Lower leg skin (tissue), 4 donors: ENCODE measurements around the gene TTC33. TPM values are rescaled to one million over a fixed set of nuclear protein-coding genes. Genes with fewer than 3 reads are reported as not detected.
"Not testable (repeated sequence)": the region's sequence is repeated elsewhere in the genome, so short reads cannot be mapped to it uniquely, and the experiment has no call there.

Source experiments
- DNase-seq, 2 donors: peaks; one replicate each; pipeline ENCODE4 v3.0.0-alpha.2; 2019; ENCODE audit warnings: low spot score in 2 of 2
- H3K4me3 ChIP-seq: fragments of 200-600 bp; sonication (generic); 2 replicates; pipeline ENCODE4 v1.5.1; 2017; ENCODE audit warnings: mild to moderate bottlenecking, low read depth; ENCODE audit not compliant: poor library complexity, severe bottlenecking
- POLR2A ChIP-seq, 2 donors: fragments of 450-650 bp; IDR thresholded peaks; one replicate each; pipeline ENCODE4 v1.6.1; 2016 to 2017; ENCODE audit warnings: antibody characterized with exemption in 2 of 2, mild to moderate bottlenecking in 1 of 2, moderate library complexity in 1 of 2
- WGBS, 2 donors: methylation state at CpG; one replicate each; pipeline ENCODE4 v1.1.5; 2018; 5-methylcytosine and 5-hydroxymethylcytosine counted together
- intact Hi-C: fragments of 100-400 bp; cut with DNase I; formaldehyde crosslinking; loops from one replicate; pipeline ENCODE4 v1.15.0; 2023; ENCODE audit warnings: low total_unique reads
- total RNA-seq, 4 donors: library from RNA; depleted of rRNA; stranded (reverse); fragments of >200 nt; gene quantifications; one replicate each; pipeline ENCODE4 v1.1.0, GENCODE V29; 2016
- TF ChIP-seq, protein P1 (sequence below), 3 donors: fragments of 450-650 bp; IDR thresholded peaks; one replicate each; pipeline ENCODE4 v1.5.1; 2016; ENCODE audit warnings: antibody characterized with exemption in 3 of 3, mild to moderate bottlenecking in 3 of 3, moderate library complexity in 2 of 3

The TTC33 gene
- total RNA-seq, 4 donors from 2014 or later = 8.7 to 13.1 (median 11.0) TPM

DNA sequence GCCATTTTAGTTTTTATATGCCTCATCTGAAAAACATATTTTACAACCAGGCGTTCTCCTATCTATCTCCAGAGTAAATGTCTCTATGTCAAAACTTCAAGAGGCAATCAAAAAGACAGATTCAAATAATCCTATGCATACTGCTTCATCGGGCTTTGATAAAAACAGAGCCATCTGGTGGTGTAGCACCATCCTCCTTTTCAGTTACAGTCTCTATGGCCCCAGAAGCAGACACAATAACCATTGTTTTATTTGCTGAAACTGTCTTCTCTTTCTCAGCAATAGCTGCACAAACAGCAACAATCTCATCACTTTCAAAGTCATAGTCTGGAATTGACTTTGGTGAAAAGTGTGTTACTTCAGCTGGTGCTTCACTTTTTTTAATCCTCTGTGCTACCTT is 39.8 kb downstream of the TTC33 start:
- TF ChIP-seq, protein P1, sequence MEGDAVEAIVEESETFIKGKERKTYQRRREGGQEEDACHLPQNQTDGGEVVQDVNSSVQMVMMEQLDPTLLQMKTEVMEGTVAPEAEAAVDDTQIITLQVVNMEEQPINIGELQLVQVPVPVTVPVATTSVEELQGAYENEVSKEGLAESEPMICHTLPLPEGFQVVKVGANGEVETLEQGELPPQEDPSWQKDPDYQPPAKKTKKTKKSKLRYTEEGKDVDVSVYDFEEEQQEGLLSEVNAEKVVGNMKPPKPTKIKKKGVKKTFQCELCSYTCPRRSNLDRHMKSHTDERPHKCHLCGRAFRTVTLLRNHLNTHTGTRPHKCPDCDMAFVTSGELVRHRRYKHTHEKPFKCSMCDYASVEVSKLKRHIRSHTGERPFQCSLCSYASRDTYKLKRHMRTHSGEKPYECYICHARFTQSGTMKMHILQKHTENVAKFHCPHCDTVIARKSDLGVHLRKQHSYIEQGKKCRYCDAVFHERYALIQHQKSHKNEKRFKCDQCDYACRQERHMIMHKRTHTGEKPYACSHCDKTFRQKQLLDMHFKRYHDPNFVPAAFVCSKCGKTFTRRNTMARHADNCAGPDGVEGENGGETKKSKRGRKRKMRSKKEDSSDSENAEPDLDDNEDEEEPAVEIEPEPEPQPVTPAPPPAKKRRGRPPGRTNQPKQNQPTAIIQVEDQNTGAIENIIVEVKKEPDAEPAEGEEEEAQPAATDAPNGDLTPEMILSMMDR (IDR thresholded peaks at IDR 0.05) = no peak
- TF ChIP-seq POLR2A (IDR thresholded peaks at IDR 0.05) = no peak
- no peak for DNase-seq
- intact Hi-C loops = no loop called here
- no peak overlapping the region for H3K4me3 ChIP-seq
- 32 to 88% methylated on average over 2 of the region's 2 CpGs for WGBS, 2 donors

DNA sequence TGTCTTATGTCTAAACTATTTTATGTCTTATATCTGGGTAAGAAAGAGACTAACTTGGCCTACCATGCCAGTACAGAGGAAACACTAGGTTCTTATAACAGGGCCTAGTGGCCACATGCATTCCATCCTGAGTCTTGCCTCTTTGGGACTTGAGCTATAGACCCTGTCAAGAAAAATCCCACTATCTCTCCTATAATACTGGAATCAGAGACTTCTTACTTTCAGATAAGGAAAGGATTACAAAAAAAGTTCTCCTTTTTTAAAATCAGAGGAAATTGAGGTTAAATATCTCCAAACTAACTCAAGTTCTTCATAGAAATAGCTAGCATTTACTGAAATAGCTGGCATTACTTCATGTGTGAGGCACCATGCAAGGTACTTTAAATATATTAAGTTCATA is 41.8 kb downstream of the TTC33 start:
- no peak overlapping the region for H3K4me3 ChIP-seq
- intact Hi-C loops = no loop called here
- no peak for DNase-seq
- TF ChIP-seq, protein P1 (IDR thresholded peaks at IDR 0.05) = no peak
- no peak for TF ChIP-seq POLR2A (IDR thresholded peaks at IDR 0.05)

DNA sequence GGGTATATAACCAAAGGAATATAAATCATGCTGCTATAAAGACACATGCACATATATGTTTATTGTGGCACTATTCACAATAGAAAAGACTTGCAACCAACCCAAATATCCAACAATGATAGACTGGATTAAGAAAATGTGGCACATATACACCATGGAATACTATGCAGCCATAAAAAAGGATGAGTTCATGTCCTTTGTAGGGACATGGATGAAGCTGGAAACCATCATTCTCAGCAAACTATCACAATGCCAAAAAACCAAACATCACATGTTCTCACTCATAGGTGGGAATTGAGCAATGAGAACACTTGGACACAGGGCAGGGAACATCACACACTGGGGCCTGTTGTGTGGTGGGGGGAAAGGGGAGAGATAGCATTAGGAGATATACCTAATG is 45.2 kb downstream of the TTC33 start:
- intact Hi-C loops, DNase-seq, H3K4me3 ChIP-seq: not testable (repeated sequence)

DNA sequence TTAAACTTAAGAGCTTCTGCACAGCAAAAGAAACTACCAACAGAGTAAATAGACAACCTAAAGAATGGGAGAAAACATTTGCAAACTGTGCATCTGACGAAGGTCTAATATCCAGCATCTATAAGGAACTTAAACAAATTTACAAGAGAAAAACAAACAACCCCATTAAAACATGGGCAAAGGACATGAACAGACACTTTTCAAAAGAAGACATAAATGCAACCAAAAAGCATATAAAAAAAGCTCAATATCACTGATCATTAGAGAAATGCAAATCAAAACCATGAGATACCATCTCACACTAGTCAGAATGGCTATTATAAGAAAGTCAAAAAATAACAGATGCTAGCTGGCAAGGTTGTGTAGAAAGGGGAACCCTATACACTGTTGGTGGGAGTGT is 50.3 kb downstream of the TTC33 start:
- WGBS, 2 donors = 94 to 100% methylated on average over 1 of the region's 1 CpG
- DNase-seq, H3K4me3 ChIP-seq, intact Hi-C loops: not testable (repeated sequence)

DNA sequence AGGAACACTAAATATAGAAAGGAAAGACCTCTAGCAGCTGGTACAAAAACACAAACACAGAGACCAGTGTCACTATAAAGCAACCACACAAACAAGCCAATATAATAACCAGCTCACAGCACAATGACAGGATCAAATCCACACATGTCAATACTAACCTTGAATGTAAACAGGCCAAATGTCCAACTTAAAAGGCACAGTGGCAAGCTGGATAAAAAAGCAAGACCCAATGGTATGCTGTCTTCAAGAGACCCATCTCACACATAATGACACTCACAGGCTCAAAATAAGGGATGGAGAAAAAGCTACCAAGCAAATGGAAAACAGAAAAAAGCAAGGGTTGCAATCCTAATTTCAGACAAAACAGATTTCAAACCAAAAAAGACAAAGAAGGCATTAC is 53.7 kb downstream of the TTC33 start:
- DNase-seq, intact Hi-C loops, H3K4me3 ChIP-seq: not testable (repeated sequence)

DNA sequence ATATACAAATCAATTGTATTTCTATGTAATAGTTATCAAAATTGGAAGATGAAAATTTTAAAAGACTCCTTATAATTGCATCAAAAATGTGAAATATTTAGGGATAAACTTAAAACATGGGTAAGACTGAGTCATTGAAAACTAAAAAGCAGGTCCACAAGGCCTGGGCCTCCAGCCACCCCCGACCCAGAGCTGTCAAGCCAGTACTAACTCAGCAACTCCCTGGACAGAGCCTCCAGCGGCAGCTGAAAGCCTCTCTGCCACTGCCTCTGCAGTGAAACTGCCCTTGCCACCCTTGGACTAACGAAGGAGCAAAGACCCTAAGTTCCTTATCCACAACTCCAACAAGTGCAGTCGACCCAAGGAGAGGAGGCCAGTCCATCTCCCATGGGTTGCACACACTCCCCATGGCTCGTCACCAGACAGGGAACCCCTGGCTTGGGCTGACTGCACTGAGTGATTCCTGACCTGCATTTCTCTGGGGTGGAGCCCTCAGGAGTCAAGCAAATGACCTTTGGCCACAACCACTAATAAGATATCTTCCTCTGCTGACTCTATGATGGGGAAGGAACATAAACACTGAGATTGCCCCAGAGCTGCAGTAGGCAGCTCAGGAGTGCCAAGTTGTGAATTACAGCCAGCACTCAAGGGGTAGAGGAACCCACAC is 55.5 kb downstream of the TTC33 start:
- intact Hi-C loops = no loop called here
- no peak overlapping the region for H3K4me3 ChIP-seq
- no peak for DNase-seq
- 94 to 100% methylated on average over 5 of the region's 5 CpGs for WGBS, 2 donors
- TF ChIP-seq, protein P1 (IDR thresholded peaks at IDR 0.05) = no peak
- TF ChIP-seq POLR2A (IDR thresholded peaks at IDR 0.05) = no peak

DNA sequence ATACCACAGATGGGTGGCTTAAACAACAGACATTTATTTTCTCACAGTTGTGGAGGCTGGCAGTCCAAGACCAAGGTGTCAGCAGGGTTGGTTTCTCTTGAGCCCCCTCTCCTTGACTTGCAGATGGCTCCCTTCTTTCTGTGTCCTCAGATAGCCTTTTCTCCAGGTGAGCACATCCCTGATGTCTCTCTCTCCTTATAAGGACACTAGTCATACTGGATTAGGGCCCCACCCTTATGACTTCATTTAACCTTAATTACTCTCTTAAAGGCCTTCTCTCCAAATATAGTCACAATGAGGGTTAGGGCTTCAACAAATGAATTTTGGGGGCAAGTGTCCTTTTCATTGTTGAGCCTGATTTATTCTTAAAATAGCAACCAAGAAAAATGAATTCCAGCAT is 61.3 kb downstream of the TTC33 start:
- no peak for DNase-seq
- H3K4me3 ChIP-seq = no peak overlapping the region
- no peak for TF ChIP-seq POLR2A (IDR thresholded peaks at IDR 0.05)
- TF ChIP-seq, protein P1 (IDR thresholded peaks at IDR 0.05) = no peak
- intact Hi-C loops = no loop called here
